IPS DF 6.9 (cell line): ENCODE data around the gene HADHB.
A peak's percentile ranks its signal among the peaks of the same experiment; 100 is the strongest.
"Not testable (repeated sequence)": the region's sequence is repeated elsewhere in the genome, so short reads cannot be mapped to it uniquely, and the experiment has no call there.

Experiments used
- DNase-seq: peaks from one replicate; pipeline ENCODE4 v3.0.0-alpha.2; 2013; ENCODE audit warnings: low read depth, low spot score
- H3K27ac ChIP-seq: one replicate; pipeline ENCODE4 v1.5.1; 2013; ENCODE audit warnings: low read length, control low read depth
- H3K27me3 ChIP-seq: 2 replicates; pipeline ENCODE4 v1.6.1; 2013; ENCODE audit warnings: mild to moderate bottlenecking, low read length; ENCODE audit not compliant: control insufficient read depth, insufficient read depth
- H3K36me3 ChIP-seq: 2 replicates; pipeline ENCODE4 v1.6.1; 2013; ENCODE audit warnings: low read length; ENCODE audit not compliant: control insufficient read depth, insufficient read depth
- H3K4me1 ChIP-seq: 2 replicates; pipeline ENCODE4 v1.6.1; 2013; ENCODE audit warnings: low read length; ENCODE audit not compliant: control insufficient read depth, insufficient read depth
- H3K4me3 ChIP-seq: 2 replicates; pipeline ENCODE4 v1.5.1; 2013; ENCODE audit warnings: mild to moderate bottlenecking, low read length
- H3K9me3 ChIP-seq: 2 replicates; pipeline ENCODE4 v1.6.1; 2013; ENCODE audit warnings: low read length, inconsistent platforms; ENCODE audit not compliant: control insufficient read depth, insufficient read depth
- WGBS: extraction: QIAGEN DNeasy Blood & Tissue Kit; methylation state at CpG from one replicate; pipeline ENCODE4 v1.1.7; 2013; ENCODE audit warnings: mixed read lengths, missing lambda C conversion rate; ENCODE audit not compliant: insufficient read length, insufficient coverage; 5-methylcytosine and 5-hydroxymethylcytosine counted together

The HADHB gene

DNA sequence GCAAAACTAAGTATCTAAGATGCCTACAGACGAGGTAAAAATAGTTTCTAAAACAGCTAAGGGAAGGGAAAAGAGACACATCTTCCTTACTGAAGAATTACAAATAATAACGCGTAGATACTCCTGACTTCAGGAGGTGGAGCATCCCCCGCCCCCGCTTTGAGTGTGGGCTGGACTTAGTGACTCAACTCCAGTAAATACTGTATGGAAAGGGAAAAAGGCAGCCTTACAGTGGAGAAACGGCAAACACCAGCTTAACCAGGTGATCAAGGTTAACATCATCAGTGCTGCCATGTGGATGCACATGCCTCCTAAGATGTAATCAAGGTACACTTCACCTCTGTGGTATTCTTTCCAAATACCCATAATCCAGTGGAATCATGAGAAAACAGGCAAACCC, 47.9 kb downstream of the HADHB start:
- no peak for DNase-seq
- H3K27ac ChIP-seq, result no peak overlapping the region
- WGBS, result no CpG with 5 or more reads among the region's 6 CpGs

DNA sequence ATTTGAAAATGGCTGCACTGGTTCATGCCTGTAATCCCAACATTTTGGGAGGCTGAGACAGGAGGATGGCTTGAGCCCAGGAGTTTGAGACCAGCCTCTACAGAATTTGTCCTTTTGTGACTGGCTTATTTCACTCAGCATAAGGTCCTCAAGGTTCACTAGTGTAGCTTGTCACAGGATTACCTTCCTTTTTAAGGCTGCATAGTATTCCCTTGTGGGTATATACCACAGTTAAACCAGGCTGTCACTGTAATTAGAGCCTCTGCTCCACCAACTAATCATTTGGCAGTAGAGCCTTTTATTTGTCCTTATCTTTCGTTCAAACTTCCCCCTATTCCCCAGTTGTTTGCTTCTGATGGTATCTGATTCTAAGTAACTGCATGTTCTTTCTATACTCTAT, 50.8 kb downstream of the HADHB start:
- WGBS, result no CpG with 5 or more reads among the region's 1 CpG
- H3K36me3 ChIP-seq, result no peaks in the 10 kb centered on the region
- DNase-seq, result no peak

More for the DNA sequence above, 47.9 kb downstream of the HADHB start:
- H3K9me3 ChIP-seq, result no peaks in the 10 kb centered on the region
- H3K27me3 ChIP-seq, result no peaks in the 10 kb centered on the region
- H3K4me1 ChIP-seq, result no peaks in the 10 kb centered on the region
- H3K4me3 ChIP-seq, result no peak overlapping the region
- H3K36me3 ChIP-seq, result no peaks in the 10 kb centered on the region

DNA sequence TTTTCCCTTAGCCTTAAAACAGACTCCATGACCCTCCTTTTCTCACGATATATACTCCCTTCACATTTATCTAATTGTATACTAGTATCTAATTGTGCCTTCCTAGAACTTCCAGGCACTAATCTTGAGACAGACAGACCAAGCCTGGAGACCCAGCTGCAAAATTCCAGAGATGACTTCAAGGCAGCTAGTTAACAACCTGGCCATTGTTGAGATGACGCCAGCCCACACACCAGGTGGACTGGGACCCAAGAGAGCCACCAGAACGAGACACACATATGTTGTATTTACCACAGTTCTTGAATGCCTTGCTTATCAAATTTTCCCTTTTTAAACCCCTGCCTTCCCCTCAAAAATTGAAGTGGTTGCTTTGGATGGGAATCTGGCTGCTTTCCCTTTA, 52.3 kb downstream of the HADHB start:
- H3K4me1 ChIP-seq, result no peaks in the 10 kb centered on the region
- H3K4me3 ChIP-seq, result no peak overlapping the region
- 100% methylated on average over 1 of the region's 3 CpGs for WGBS
- no peaks in the 10 kb centered on the region for H3K9me3 ChIP-seq
- DNase-seq, result no peak
- H3K36me3 ChIP-seq, result no peaks in the 10 kb centered on the region
- H3K27me3 ChIP-seq, result no peaks in the 10 kb centered on the region
- H3K27ac ChIP-seq, result no peak overlapping the region

More for the DNA sequence above, 50.8 kb downstream of the HADHB start:
- H3K27me3 ChIP-seq, result no peaks in the 10 kb centered on the region
- no peak overlapping the region for H3K27ac ChIP-seq
- no peaks in the 10 kb centered on the region for H3K4me1 ChIP-seq
- no peak overlapping the region for H3K4me3 ChIP-seq
- no peaks in the 10 kb centered on the region for H3K9me3 ChIP-seq

DNA sequence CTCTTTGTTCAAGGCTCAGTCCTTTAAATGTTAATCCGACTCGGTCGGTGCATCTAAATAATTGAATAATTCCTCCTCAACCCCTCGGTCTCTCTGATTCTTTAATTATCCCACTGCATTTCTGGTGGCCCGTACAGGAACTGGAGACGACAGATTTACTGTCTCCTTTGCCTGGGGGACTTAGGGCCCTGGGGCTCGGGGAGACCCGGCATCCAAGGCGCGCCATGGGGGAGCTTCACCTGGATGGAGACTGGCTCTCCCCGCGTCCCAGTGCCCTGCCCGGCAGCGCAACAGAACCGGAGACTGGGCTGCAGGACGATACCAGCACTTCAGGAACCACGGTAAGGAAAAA, 53.5 kb downstream of the HADHB start:
- no CpG with 5 or more reads among the region's 17 CpGs for WGBS
- Histone ChIP-seq H3K27ac (no peak overlapping the region), H3K4me1 (no peaks in the 10 kb centered on the region), H3K27me3 (no peaks in the 10 kb centered on the region), H3K4me3 (peak overlapping the region; percentile 48; the same call in 1 of the 2 replicates), H3K9me3 (no peaks in the 10 kb centered on the region), H3K36me3 (no peaks in the 10 kb centered on the region)
- no peak for DNase-seq

DNA sequence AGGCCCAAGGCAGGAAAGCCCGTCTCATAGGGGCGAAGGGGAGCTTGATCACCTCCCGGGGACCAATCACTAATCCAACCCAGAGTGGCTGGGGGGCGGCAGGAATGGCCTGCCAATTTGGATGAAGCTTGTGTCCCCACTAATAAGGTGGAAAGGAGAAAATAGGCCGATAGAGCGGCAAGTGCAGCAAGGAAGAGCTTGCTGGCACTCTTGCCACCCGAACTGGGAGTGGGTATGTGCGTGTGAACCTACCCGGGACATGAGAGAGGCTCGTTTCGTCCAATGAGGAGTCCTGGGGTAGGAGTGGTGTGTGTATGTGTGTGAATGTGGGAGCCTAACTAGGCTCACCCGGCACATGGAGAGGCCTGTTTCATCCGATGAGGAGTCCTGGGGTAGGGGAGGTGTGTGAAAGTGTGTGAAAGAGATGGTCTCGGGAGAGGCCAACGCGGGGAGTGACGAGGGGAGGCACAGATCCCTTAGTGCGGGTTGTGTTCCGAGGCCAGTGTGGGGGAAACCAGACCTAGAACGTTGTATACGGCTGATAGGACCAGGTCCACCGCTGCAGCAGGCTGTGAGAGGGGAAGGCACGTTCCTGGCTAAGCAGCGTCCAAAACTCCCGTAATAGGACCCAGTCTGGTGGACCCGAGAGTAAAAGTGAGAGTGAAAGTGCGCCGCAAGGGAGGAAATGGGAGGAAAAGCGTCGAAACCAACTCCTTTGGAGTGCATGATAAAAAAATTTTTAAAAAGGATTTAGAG, 54.1 kb downstream of the HADHB start:
- DNase-seq, result no peak
- WGBS, result no CpG with 5 or more reads among the region's 30 CpGs
- no peaks in the 10 kb centered on the region for H3K9me3 ChIP-seq
- peak overlapping the region; percentile 48; the same call in 1 of the 2 replicates for H3K4me3 ChIP-seq
- no peaks in the 10 kb centered on the region for H3K36me3 ChIP-seq
- H3K27ac ChIP-seq, result peak overlapping the region; percentile 57
- no peaks in the 10 kb centered on the region for H3K4me1 ChIP-seq
- no peaks in the 10 kb centered on the region for H3K27me3 ChIP-seq

DNA sequence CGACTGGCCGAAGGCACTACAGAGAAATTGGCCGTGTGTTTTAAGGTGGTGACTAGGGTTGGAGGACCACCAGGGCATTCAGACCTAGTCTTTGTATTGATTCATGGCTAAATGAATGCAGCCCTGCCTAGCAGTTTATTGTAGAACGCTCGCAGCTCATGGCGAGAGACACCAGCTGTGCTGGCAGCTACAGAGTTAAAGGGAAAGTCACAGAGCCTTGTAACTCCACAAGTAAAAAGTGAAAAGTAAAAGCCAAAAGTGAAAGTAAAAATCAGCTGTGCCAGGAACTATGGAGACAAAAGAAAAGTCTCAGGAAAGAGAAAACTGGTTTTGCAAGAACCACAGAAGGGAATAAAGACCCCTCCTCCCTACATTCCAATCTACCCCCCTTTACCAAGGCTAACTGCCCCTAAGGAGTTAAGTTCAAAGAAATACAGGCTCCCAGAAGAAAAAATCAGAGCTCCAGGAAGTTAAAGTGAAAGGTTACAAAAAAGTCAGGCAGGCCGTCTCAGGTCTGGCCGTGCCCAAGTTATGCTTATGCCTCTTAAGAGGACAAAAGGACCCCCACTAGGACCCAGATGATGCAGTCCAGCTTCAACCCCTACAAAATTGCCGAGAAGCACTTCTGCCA, 54.8 kb downstream of the HADHB start:
- H3K36me3 ChIP-seq, result no peaks in the 10 kb centered on the region
- no peaks in the 10 kb centered on the region for H3K9me3 ChIP-seq
- H3K27me3 ChIP-seq, result no peaks in the 10 kb centered on the region
- peak; percentile 67 for DNase-seq
- no CpG with 5 or more reads among the region's 9 CpGs for WGBS
- no peaks in the 10 kb centered on the region for H3K4me1 ChIP-seq
- H3K27ac ChIP-seq, result peak overlapping the region; percentile 57
- H3K4me3 ChIP-seq, result peak overlapping the region; percentile 48; the same call in 1 of the 2 replicates

DNA sequence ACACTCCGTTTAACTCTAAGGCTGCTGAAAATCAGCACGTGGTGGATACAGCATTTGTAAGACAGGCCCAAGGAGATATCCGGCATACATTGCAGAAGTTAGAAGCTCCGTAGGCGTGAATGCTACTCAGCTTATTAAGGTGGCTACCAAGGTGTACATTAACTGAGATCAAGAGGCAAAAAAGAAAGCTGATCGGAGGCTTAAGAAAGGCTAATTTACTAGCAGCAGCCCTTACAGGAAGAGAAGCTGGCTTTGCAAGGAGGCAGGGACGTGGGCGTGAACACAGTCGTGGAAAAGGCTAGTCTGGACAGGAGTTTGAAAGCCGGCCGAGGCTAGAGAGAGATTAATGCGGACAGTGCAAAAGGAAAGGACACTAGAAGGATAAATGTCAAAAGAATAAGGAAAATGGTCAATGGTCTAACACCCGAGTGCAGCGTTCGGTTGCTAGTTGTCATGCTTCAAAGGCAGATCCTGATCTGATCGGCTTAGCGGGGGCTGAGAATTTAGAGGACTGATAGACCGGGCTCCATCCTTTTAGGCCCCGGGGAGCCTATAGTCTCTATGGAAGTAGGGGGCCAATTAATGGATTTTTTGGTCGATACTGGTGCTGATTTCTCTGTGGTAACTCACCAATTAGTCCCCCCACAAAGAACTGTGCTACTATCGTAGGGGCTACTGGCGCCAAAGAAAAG, 55.6 kb downstream of the HADHB start:
- Histone ChIP-seq H3K36me3 (no peaks in the 10 kb centered on the region), H3K9me3 (no peaks in the 10 kb centered on the region), H3K4me1 (no peaks in the 10 kb centered on the region), H3K27ac (no peak overlapping the region), H3K27me3 (no peaks in the 10 kb centered on the region), H3K4me3 (no peak overlapping the region; the same call in 1 of the 2 replicates)
- no peak for DNase-seq
- no CpG with 5 or more reads among the region's 22 CpGs for WGBS

DNA sequence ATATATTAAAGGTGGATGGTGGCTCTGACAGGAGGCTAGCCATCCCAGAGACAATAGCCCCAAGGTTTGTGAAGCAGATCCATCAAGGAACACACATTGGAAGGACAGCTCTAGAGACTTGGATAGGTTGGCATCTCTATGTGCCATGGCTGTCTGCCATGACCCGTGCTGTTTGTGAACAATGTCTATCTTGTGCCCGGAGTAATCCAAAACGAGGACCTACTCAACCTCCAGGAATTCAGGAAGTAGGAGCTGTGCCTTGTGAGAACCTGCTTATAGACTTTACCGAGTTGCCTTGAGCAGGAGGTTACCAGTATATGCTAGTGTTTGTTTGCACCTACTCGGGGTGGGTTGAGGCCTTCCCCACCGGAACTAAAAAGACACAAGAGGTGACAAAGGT, 58.1 kb downstream of the HADHB start:
- H3K9me3 ChIP-seq, result no peaks in the 10 kb centered on the region
- no peak overlapping the region for H3K4me3 ChIP-seq
- H3K4me1 ChIP-seq, result no peaks in the 10 kb centered on the region
- DNase-seq, result no peak
- no peaks in the 10 kb centered on the region for H3K27me3 ChIP-seq
- H3K27ac ChIP-seq, result no peak overlapping the region
- no peaks in the 10 kb centered on the region for H3K36me3 ChIP-seq
- no CpG with 5 or more reads among the region's 6 CpGs for WGBS

DNA sequence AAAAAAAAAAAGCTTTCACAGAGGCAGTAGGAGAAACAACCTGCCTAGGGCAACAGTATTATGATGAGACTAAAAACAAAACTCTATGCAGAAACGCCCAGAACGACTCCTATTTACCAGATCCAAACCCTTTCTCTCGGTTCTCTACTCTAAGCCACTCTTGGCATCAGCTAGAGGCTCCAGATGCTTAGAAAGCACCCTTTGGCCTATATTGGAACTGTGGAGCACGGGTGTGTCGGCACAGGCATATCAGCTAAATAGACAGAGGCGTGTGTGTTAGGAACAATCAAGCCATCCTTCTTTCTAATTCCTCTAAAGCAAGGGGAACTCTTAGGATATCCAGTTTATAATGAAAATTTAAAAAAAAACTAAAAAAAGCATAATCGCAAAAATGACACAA, 60.4 kb downstream of the HADHB start:
- H3K4me1 ChIP-seq, H3K9me3 ChIP-seq, H3K4me3 ChIP-seq, H3K36me3 ChIP-seq, DNase-seq, H3K27ac ChIP-seq, H3K27me3 ChIP-seq: not testable (repeated sequence)
- no CpG with 5 or more reads among the region's 7 CpGs for WGBS

DNA sequence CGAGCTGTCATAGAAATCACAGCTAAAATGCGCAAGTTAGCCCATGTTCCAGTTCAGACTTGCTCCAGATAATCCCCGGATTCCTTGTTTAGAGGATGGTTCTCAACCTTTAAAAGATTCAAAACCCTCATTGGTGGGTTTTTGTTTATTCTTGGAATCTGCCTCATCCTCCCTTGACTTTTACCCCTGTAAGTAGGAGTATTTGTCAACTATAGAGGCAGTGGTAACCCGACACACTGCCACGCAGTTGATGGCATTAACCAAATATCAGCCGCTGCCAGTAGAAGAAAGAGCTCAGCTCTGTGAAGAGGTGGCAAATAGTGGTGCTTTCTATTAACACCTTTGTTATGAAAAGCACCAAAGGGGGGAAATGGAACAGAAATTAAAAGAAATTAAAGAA, 60.8 kb downstream of the HADHB start:
- Histone ChIP-seq H3K4me3 (no peak overlapping the region), H3K27ac (no peak overlapping the region), H3K9me3 (no peaks in the 10 kb centered on the region), H3K36me3 (no peaks in the 10 kb centered on the region), H3K4me1 (no peaks in the 10 kb centered on the region), H3K27me3 (no peaks in the 10 kb centered on the region)
- WGBS, result no CpG with 5 or more reads among the region's 6 CpGs
- DNase-seq, result no peak
